A673 (cell line): ENCODE results near the gene CCDC148. TPM values are rescaled to one million over a fixed set of nuclear protein-coding genes. Genes with fewer than 3 reads are reported as not detected.

Experiments used
- BruUV-seq: library from RNA; stranded (reverse); fragments of 400-500 nt; replicated peaks from 2 replicates; lab custom pipeline; 2021; lab: Mats Ljungman, UMichigan
- CTCF ChIA-PET: fragments of 300-600 bp; sonication (Branson Sonifier 250); formaldehyde crosslinking; loops from one replicate; lab custom pipeline; 2022; ENCODE audit warnings: antibody characterized with exemption; lab: Charles Lee
- POLR2A ChIA-PET: fragments of 300-600 bp; sonication (Branson Sonifier 250); formaldehyde crosslinking; loops from one replicate; lab custom pipeline; 2022; ENCODE audit warnings: antibody characterized with exemption; ENCODE audit not compliant: low non-redundant PET; lab: Charles Lee
- DNase-seq: peaks from one replicate; pipeline ENCODE4 v3.0.0-alpha.2; 2015; ENCODE audit warnings: low spot score
- H3K27ac ChIP-seq: fragments of 200-600 bp; sonication (generic); 2 replicates; pipeline ENCODE4 v1.5.1; 2016; ENCODE audit warnings: mixed run types, low read depth, mild to moderate bottlenecking, mixed read lengths, antibody characterized with exemption, low read length; ENCODE audit not compliant: poor library complexity, severe bottlenecking
- H3K27me3 ChIP-seq: fragments of 200-600 bp; sonication (generic); replicated peaks from 2 replicates; pipeline ENCODE4 v1.6.1; 2017; ENCODE audit warnings: mixed run types, low read depth, mild to moderate bottlenecking, mixed read lengths, antibody characterized with exemption, low read length; ENCODE audit not compliant: insufficient read depth, poor library complexity
- H3K36me3 ChIP-seq: fragments of 200-600 bp; sonication (generic); 2 replicates; pipeline ENCODE4 v1.6.1; 2016; ENCODE audit warnings: mixed run types, mild to moderate bottlenecking, mixed read lengths, antibody characterized with exemption, low read length; ENCODE audit not compliant: insufficient read depth, poor library complexity, severe bottlenecking
- H3K4me1 ChIP-seq: fragments of 200-600 bp; sonication (generic); 2 replicates; pipeline ENCODE4 v1.6.1; 2017; ENCODE audit warnings: mixed run types, mild to moderate bottlenecking, mixed read lengths, antibody characterized with exemption, low read length; ENCODE audit not compliant: insufficient read depth, poor library complexity, severe bottlenecking
- H3K4me3 ChIP-seq: fragments of 200-600 bp; sonication (generic); 2 replicates; pipeline ENCODE4 v1.5.1; 2016; ENCODE audit warnings: low read depth, mixed run types, mild to moderate bottlenecking, mixed read lengths, low read length; ENCODE audit not compliant: poor library complexity, severe bottlenecking
- H3K9me3 ChIP-seq: fragments of 200-600 bp; sonication (generic); 2 replicates; pipeline ENCODE4 v1.6.1; 2016; ENCODE audit warnings: mixed run types, low read depth, mild to moderate bottlenecking, mixed read lengths, antibody characterized with exemption, low read length; ENCODE audit not compliant: poor library complexity, severe bottlenecking
- EZH2 ChIP-seq: fragments of 200-600 bp; sonication (generic); IDR thresholded peaks from 2 replicates; pipeline ENCODE4 v1.6.1; 2017; ENCODE audit warnings: borderline replicate concordance, low read depth, mild to moderate bottlenecking, mixed read lengths, antibody characterized with exemption, low read length; ENCODE audit not compliant: poor library complexity, severe bottlenecking
- intact Hi-C: fragments of 100-400 bp; cut with micrococcal nuclease; formaldehyde crosslinking; loops from one replicate; pipeline ENCODE4 v1.10.0; 2022; ENCODE audit not compliant: unreplicated experiment
- total RNA-seq: library from RNA; stranded (reverse); gene quantifications from 2 replicates; pipeline ENCODE4 v1.2.3, GENCODE V29; 2021
- TF ChIP-seq, protein P1 (sequence below): fragments of 300-800, 200-600 bp; sonication (generic); conservative IDR thresholded peaks from 2 replicates; pipeline ENCODE4 v1.5.1; 2017; ENCODE audit warnings: low read depth, mild to moderate bottlenecking, antibody characterized with exemption, low read length, moderate library complexity, mixed read lengths

Gene CCDC148
- total RNA-seq, 1 experiment from 2014 or later: 0.90 TPM

DNA sequence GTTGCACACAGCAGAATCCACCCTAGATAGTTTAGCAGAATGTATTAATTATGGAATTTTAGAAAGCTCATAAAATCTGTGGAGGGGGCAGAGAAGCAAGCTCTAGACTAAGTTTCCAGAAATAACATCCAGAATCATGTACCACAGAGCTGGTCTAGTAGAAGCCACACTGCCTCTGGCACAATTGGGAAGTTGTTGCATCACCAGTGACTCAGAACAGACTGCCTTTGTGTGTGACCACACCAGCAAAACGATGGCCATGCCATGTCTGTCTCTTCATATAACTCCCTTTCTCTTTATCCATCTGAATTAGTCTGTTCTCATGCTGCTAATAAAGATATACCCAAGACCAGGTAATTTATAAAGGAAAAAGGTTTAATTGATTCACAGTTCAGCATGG lies 158.9 kb downstream of the CCDC148 start:
- no TSS peak for BruUV-seq
- ChIA-PET POLR2A (no interaction called here), CTCF (no interaction called here)
- Histone ChIP-seq H3K9me3 (peaks cover 5% of the 10 kb centered on the region), H3K36me3 (no peaks in the 10 kb centered on the region), H3K4me1 (no peaks in the 10 kb centered on the region), H3K27me3 (no peaks in the 10 kb centered on the region), H3K4me3 (no peak overlapping the region), H3K27ac (no peak overlapping the region)
- no peak for DNase-seq
- intact Hi-C loops: no loop called here
- TF ChIP-seq, protein P1, sequence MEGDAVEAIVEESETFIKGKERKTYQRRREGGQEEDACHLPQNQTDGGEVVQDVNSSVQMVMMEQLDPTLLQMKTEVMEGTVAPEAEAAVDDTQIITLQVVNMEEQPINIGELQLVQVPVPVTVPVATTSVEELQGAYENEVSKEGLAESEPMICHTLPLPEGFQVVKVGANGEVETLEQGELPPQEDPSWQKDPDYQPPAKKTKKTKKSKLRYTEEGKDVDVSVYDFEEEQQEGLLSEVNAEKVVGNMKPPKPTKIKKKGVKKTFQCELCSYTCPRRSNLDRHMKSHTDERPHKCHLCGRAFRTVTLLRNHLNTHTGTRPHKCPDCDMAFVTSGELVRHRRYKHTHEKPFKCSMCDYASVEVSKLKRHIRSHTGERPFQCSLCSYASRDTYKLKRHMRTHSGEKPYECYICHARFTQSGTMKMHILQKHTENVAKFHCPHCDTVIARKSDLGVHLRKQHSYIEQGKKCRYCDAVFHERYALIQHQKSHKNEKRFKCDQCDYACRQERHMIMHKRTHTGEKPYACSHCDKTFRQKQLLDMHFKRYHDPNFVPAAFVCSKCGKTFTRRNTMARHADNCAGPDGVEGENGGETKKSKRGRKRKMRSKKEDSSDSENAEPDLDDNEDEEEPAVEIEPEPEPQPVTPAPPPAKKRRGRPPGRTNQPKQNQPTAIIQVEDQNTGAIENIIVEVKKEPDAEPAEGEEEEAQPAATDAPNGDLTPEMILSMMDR: no peak
- TF ChIP-seq EZH2: no peak

DNA sequence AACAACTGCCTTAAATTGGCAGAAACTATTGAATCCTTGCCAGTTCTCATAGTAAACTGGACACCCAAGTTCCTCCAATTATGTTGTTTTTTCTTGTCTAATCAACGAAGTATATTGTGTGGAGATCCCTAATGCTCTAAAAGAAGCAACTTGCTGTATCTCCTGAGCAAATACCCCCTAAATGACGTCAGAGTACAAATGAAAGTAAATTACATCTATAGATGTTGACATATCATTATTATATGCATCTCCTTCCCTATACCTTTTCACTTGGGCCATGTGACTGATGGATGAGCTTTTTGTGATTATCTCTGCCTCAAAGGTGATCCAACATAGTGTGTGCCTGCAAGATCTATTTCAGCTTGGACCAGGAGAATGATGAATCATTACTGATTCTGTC lies 159.4 kb downstream of the CCDC148 start:
- intact Hi-C loops: no loop called here
- H3K27me3 ChIP-seq: no peaks in the 10 kb centered on the region
- TF ChIP-seq EZH2: no peak
- TF ChIP-seq, protein P1: no peak
- POLR2A ChIA-PET: no interaction called here
- H3K9me3 ChIP-seq: peaks cover 5% of the 10 kb centered on the region
- no peak overlapping the region for H3K27ac ChIP-seq
- H3K4me3 ChIP-seq: no peak overlapping the region
- no peaks in the 10 kb centered on the region for H3K4me1 ChIP-seq
- BruUV-seq: no TSS peak
- CTCF ChIA-PET: no interaction called here
- no peak for DNase-seq
- H3K36me3 ChIP-seq: no peaks in the 10 kb centered on the region

DNA sequence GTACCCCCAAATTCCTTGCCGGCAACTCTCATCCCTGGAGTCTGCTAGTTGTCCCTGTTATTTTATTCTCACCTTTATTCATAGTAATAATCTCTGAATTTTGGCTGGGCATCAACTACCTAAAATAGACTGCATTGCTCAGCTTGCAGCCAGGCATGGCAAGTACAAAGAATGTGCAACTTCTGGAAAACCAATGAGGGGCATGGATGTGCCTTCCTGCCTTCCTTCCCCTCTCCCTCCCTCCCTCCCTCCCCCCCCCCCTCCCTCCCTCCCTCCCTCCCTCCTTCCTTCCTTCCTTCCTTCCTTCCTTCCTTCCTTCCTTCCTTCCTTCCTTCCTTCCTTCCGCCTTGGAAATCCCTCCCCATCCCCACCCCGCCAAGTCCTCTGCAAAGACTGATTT lies 162.8 kb downstream of the CCDC148 start:
- ChIA-PET POLR2A (no interaction called here), CTCF (no interaction called here)
- peaks cover 2% of the 10 kb centered on the region for H3K9me3 ChIP-seq
- no peaks in the 10 kb centered on the region for H3K4me1 ChIP-seq
- no peaks in the 10 kb centered on the region for H3K36me3 ChIP-seq
- no peak for TF ChIP-seq EZH2
- TF ChIP-seq, protein P1: no peak
- H3K27me3 ChIP-seq: no peaks in the 10 kb centered on the region
- no peak overlapping the region for H3K4me3 ChIP-seq
- no TSS peak for BruUV-seq
- intact Hi-C loops: no loop called here
- H3K27ac ChIP-seq: no peak overlapping the region
- DNase-seq: no peak
